ENCODE results near the gene CPZ.
"Not testable (repeated sequence)": the region's sequence is repeated elsewhere in the genome, so short reads cannot be mapped to it uniquely, and the experiment has no call there.

CPZ gene

GRCh38 chr4:8641256-8641655 is 48.7 kb downstream of the CPZ start:
- no peak for DNase-seq

- no peak for DNase-seq
These were observed 49.5 kb downstream of the CPZ start for GRCh38 chr4:8641931-8642650.

DNA sequence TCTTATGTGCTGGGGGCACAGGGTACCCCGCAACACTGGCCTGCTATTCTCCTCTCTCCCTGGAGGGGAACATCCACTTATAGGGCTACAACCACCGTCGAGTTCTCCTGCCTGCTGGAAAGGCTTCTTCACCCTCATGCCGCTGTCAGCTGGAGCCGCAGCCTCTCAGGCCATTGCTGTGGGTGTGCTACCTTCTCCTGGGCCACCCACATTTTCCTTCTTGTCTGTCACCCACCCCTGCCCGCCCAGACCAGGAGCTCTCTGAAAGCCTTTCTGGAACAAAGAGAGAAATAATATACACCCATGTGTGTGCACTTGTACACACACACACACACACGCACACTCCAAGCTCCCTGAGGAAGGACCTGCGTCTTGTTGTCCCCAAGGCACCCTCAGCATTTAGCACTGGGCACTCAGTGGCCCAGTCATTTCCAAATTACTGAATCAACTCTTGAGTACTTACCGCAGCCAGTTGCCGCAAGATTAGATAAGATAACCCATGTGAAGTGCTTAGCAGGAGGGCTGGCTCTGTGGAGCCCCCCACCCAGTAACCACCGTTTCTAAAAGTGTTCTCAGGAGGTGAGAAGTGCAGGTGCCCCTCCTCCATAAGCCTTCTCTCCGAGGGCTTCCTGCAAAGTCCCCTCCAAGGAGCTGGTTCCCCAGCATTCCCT is 50.2 kb downstream of the CPZ start:
- DNase-seq = no peak

- no peak for DNase-seq
These were observed 50.9 kb downstream of the CPZ start for GRCh38 chr4:8643441-8643840.

DNA sequence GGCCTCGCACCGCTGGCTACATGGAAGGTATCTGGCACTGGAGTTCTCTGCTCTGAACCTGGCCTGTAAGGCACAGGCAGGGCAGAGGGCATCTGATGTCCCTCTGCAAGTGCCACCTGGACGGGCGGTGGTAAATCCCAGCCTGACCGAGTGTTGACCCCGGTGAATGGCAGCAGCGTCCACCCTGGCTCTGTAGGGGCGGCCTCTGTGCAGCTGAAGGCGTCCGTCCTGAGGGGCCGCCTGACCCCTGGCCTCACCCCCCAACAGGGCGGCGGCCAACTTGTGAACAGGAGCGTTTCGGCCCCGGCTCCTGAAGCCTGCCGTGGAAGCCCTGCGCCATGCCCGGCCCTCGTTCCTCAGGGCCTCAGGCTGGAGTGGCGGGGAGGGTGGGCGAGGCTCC is 51.4 kb downstream of the CPZ start:
- no peak for DNase-seq

DNA sequence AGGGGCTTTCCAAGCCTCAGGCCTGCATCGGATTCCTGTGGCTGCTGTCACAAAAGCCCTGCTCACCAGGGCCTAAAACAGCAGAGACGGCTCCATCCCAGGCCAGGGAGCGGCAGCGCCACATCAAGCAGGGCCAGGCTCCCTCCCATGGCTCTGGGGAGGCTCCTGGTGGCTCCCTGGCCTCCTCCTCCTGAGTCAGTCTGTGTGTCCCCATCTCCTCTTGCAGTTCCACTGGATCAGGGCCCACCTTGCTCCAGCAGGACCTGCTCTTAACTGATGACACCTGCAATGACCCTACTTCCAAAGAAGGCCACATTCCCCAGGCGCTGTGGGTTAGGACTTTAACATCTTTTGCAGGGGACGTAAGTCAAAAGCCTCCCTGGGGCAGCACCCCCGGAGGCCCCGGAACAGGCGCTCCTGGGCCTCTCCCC is 51.9 kb downstream of the CPZ start:
- DNase-seq = no peak

DNA sequence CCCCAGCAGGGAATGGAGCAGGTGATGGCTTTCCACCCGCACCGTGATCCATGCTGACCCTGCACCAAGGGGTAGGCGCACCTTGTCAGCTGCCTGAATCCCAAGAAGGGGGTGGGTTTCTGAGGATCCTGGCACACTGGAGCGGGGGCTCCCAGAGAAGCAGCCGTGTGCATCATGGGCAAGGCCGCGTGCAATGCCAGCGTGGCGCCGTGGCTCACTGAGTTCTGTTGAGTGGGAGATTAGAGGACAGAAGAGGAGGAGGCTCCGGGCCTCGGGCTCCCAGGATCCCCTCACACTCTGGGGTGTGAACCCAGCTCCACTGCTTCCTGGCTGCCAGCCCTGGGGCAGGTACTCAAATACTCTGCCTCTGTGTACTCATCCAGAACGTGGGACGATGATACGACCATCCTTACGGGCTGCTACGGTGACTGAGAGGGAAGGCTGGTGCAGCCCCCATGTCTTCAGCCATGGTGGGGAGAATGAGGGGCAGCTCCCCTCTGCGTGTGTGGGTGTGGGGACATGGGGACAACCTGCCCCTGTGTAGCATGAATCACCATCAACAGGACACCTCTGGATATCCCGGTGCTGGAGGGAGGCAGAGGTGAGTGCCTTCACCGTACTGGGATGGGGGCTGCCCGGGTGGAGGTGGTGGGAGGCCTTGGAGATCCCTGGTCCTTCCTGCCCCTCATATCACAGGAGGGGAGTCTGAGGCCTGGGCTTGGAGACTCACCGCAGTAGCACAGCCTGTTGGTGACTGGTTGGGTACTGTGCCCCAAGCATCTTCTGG is 52.6 kb downstream of the CPZ start:
- no peak for DNase-seq

- DNase-seq = no peak
These were observed 53.2 kb downstream of the CPZ start for GRCh38 chr4:8645753-8646124.

DNA sequence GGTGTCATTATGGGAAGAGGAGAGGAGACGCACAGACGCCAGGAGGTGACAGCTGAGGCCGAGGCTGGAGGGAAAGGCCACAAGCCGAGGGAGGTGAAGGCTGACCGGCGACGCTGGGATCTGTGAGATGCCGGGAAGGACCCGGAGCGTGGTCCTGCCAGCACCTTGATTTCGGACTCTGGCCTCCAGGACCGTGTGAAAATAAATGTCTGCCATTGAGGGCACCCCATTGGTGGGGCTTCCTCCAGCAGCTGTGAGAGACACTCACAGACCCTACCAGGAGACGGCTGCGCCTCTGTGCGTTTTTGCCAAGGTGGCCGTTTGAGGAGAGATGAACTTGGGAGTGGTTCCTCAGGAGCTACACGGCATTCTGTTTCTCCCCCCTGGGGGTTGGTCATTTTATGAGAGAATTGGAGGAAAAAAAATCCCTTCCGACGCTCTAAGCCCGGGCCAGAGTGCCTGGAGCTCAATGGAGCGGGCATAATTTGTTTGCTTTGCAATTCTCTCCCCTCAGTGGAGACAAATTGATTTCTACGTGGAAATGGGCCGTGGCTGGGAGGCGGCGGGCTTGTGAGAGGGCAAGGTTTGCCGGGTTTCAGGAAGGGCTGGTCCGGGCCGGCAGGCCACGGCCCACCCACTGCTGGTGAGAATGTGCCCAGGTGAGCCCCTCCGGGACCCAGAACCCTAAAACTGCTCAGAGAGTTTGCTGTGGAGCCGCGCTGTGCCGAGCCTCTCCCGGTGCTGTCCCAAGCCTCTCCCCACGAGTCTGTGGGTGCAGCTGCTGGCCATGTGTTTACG is 53.9 kb downstream of the CPZ start:
- DNase-seq = no peak

GRCh38 chr4:8647094-8647570 is 54.6 kb downstream of the CPZ start:
- DNase-seq = no peak

DNA sequence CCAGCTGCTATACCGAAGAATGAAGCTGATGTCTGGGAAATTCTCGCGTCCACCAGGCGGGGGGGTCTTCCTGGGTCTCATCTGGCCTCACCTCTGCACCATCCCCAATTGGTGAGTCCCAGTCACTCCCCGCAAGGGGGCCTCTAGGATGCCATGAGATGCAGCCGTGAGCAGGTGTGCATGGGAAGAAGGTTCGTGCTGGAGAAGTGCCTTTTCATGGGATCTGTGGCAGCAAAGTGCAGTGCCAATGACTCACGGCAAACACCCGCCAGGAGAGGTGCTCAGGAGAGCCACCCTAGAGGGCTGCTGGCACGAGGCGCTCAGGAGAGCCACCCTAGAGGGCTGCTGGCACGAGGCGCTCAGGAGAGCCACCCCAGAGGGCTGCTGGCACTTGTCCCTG is 55.1 kb downstream of the CPZ start:
- no peak for DNase-seq

DNA sequence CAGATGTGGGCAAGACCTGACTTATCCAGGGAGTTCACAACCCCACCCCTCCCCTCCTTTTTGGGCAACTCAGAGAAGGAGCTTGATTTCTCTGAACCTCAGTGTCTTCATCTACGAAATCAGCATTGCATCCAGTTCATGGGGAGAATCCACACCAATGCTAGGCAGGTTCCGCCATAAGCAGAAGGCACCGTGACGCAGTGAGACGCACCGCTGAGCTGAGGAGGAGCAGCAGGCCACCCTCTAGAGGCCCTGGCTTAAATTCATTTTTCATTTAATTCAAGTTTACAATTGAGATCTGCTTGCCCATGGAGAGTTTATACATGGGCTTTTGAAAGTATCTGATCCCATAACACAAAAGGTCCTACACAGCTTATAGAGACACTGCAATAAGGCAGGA is 55.7 kb downstream of the CPZ start:
- DNase-seq = no peak

- DNase-seq = no peak
These were observed 56.5 kb downstream of the CPZ start for GRCh38 chr4:8648816-8649630.

DNA sequence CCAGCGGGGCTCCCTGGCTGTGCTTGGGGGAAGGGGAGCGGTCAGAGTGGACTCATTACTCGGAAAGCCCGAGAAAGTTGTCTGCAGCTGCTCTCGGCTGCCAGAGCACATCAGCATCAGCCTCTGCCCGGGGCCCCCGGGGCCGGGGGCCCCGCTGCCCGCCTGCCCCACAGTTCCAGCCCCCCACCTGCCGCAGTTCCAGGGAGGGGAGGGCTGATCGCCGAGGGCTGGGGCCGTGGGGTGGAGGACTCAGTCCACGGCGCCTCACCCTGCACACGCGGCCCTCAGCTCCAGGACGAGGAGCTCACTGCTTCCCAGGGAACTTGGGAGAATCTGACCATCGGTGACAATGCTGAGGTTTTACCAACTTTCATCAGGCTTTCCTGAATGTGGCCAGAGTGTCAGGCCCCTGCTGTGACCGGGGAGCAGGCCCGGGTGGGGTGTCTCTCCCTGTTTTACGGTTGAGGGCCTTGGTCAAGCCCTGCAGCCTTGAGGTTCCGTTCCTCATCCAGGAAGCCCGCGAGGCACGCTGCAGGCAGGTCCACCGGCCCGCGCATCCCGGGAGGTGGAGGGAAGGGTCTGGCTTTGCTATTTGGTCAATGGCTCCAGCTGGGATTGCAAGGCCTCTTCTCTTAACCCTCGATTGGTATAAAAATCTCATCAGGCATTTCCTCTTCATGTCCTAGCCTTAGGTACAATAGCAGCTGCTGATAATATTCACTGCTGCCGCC is 57.2 kb downstream of the CPZ start:
- DNase-seq = no peak

- no peak for DNase-seq
These were observed 59.2 kb downstream of the CPZ start for GRCh38 chr4:8651661-8652180.

- no peak for DNase-seq
These were observed 59.9 kb downstream of the CPZ start for GRCh38 chr4:8652181-8653078.

- DNase-seq = no peak
These were observed 60.9 kb downstream of the CPZ start for GRCh38 chr4:8653326-8654000.

GRCh38 chr4:8654139-8654538 is 61.6 kb downstream of the CPZ start:
- DNase-seq = not testable (repeated sequence)

- DNase-seq = no peak
These were observed 63.0 kb downstream of the CPZ start for GRCh38 chr4:8655411-8656184.

Measured in stimulated activated naive CD4-positive, alpha-beta T cell treated with Interleukin-2 at 50 U/mL for 16 hours (primary cell).